BE2C (cell line): Measurements from ENCODE around the gene GHR.

Source experiments
- DNase-seq: peaks from one replicate; pipeline ENCODE4 v3.0.0-alpha.2; 2020
- H3K27me3 ChIP-seq: fragments of 250-450 bp; sonication (Bioruptor Pico); 2 replicates; pipeline ENCODE4 v1.5.1; 2020; ENCODE audit warnings: mild to moderate bottlenecking
- H3K36me3 ChIP-seq: fragments of 250-450 bp; sonication (Bioruptor Pico); 2 replicates; pipeline ENCODE4 v1.5.1; 2020; ENCODE audit warnings: mild to moderate bottlenecking
- H3K4me1 ChIP-seq: fragments of 250-450 bp; sonication (Bioruptor Pico); 2 replicates; pipeline ENCODE4 v1.5.1; 2020
- H3K4me3 ChIP-seq: 2 replicates; pipeline ENCODE4 v1.5.1; 2011; ENCODE audit warnings: low read depth, low read length
- H3K9me3 ChIP-seq: fragments of 250-450 bp; sonication (Bioruptor Pico); 2 replicates; pipeline ENCODE4 v1.5.1; 2020
- TF ChIP-seq, protein P1 (sequence below): IDR thresholded peaks from 2 replicates; pipeline ENCODE4 v1.5.1; 2012; ENCODE audit warnings: mild to moderate bottlenecking, low read depth, low read length

Gene GHR

DNA sequence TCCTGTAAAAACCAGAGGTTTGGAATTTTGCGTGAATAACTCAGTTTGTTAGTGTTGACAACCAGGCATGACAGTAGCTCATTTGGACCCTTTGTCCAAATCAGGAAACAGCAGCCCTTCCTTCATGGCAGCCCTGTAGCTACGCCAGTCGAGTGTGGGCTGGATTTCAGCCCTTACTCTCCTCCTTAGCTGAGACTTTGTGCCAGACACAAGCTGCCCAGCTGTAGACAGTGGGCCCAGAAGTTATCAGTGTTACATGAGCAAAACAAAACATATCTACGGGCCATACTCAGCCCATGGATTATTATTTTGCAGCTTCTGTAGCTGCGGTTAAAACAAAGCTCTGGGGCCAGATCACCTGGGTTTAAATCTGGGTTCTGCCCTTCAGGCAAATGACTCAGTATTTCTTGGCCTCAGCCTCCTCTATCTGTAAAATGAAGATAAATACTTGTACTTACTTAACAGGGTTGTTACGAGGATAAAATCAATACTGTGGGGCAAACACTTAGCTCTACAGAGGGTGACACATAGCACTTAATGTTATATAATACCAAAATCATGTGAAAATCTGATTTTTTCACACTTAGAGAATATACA, 76.9 kb downstream of the GHR start:
- H3K27me3 ChIP-seq, result no peaks in the 10 kb centered on the region
- H3K9me3 ChIP-seq, result no peaks in the 10 kb centered on the region
- no peak overlapping the region for H3K4me3 ChIP-seq
- H3K4me1 ChIP-seq, result no peaks in the 10 kb centered on the region
- no peaks in the 10 kb centered on the region for H3K36me3 ChIP-seq
- TF ChIP-seq, protein P1, sequence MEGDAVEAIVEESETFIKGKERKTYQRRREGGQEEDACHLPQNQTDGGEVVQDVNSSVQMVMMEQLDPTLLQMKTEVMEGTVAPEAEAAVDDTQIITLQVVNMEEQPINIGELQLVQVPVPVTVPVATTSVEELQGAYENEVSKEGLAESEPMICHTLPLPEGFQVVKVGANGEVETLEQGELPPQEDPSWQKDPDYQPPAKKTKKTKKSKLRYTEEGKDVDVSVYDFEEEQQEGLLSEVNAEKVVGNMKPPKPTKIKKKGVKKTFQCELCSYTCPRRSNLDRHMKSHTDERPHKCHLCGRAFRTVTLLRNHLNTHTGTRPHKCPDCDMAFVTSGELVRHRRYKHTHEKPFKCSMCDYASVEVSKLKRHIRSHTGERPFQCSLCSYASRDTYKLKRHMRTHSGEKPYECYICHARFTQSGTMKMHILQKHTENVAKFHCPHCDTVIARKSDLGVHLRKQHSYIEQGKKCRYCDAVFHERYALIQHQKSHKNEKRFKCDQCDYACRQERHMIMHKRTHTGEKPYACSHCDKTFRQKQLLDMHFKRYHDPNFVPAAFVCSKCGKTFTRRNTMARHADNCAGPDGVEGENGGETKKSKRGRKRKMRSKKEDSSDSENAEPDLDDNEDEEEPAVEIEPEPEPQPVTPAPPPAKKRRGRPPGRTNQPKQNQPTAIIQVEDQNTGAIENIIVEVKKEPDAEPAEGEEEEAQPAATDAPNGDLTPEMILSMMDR, result no peak
- no peak for DNase-seq

DNA sequence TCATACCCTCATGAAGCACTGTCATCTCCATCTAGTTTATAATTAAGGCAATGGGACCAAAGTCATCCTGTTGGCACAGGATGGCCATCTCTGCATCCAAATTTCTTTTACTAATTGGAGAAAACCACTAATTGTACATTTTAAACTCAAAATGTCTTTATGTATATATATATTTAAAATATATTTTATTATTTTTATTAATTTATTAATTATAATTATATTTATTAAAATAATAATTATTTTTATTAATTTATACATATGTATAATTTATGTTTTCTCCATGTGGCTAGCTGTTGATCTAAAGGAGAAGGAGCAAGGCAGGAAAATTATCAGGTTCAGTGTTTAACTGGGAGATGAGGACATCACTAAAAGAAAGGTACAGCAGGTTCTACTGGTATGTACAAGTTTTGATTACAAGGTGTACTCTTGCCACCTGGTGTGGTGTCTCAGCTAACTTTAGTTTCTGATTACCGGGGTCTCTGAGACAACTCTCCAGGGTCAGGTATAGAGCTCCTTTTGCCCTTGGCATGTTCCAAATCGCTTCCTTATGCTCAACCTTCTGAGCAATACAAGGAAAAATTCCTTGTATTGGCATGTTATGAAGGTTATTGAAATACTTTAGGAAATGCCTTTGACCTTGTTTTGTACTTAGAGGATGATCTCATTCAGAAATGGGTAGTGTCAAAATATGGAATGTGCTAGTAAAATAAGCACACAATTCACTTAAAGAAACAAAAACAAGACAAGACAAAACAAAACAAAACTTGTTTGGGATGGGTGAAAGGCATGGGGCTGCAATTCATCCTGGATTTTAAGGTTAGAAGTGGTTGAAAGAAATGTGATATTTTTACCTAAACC, 79.6 kb downstream of the GHR start:
- no peaks in the 10 kb centered on the region for H3K9me3 ChIP-seq
- no peak for DNase-seq
- no peak overlapping the region for H3K4me3 ChIP-seq
- H3K4me1 ChIP-seq, result no peaks in the 10 kb centered on the region
- no peaks in the 10 kb centered on the region for H3K36me3 ChIP-seq
- no peaks in the 10 kb centered on the region for H3K27me3 ChIP-seq
- TF ChIP-seq, protein P1, result no peak

DNA sequence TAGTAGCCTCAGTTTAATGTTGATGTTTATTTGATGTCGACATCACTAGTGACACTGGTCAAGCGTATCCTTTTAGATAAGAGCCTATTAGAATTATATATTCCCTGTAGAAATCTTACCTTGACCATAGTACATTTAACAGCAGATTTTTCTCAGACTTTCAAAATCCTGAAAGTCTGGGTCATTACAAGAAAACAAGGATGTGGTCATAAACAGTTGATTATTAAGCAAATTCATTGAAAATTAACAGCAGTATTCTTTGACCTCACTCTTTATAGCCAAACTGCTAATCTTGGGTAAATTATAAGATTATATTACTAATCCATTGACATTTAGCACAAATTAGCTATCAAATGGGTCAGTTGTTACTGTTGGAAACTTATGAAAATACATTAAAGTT, 83.4 kb downstream of the GHR start:
- no peaks in the 10 kb centered on the region for H3K27me3 ChIP-seq
- H3K4me1 ChIP-seq, result no peaks in the 10 kb centered on the region
- DNase-seq, result no peak
- H3K4me3 ChIP-seq, result no peak overlapping the region
- no peaks in the 10 kb centered on the region for H3K36me3 ChIP-seq
- TF ChIP-seq, protein P1, result no peak
- H3K9me3 ChIP-seq, result no peaks in the 10 kb centered on the region

DNA sequence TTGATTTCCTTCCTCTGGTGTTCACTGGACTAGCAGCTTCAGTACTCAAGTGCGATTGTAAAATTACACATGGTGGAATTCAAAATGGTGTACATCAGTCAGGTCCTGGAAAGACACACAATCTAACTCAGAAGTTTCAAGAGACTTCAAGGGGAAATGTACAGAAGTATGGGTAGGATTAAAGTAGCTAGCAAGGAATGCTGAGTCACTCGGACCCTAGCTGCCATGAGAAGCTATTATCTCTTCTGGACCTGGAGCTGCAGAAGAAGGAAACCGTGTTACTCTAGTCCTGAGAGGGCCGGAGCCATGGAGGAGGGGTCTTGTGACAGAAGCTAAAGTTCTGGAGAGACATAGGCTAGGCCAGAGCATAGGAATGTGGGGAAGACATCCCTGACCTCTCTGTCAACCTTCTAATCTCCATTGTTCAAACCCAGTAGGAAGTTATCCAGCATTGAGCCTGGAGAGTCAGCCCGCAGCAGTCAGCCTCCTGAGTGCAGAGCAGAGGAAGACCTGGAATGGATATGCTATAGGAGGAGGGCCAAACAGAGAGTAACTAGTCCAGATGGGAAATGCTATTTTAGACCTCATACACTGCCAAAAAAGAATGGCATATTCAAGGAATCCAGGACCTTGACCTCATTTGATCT, 84.3 kb downstream of the GHR start:
- DNase-seq, result no peak
- Histone ChIP-seq H3K4me1 (no peaks in the 10 kb centered on the region), H3K9me3 (no peaks in the 10 kb centered on the region), H3K4me3 (no peak overlapping the region), H3K36me3 (no peaks in the 10 kb centered on the region), H3K27me3 (no peaks in the 10 kb centered on the region)
- TF ChIP-seq, protein P1, result no peak

DNA sequence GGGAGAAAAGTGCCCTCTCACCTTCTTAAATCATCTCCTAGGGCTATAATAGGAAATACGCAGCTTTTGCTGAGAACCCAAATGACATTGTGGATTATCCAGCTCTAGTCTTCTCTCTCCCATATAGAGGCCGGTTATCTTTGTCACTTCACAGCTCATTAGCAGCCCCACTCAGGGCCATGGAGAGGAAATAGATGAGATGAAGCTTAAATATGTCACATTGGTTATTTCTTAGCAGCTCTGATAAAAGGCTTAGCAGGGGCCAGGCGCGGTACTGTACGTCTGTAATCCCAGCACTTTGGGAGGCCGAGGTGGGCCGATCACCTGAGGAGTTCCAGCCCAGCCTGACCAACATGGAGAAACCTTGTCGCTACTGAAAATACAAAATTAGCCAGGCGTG, 90.0 kb downstream of the GHR start:
- no peak for DNase-seq
- H3K4me3 ChIP-seq, result no peak overlapping the region
- no peaks in the 10 kb centered on the region for H3K36me3 ChIP-seq
- H3K9me3 ChIP-seq, result no peaks in the 10 kb centered on the region
- H3K4me1 ChIP-seq, result no peaks in the 10 kb centered on the region
- TF ChIP-seq, protein P1, result no peak
- H3K27me3 ChIP-seq, result no peaks in the 10 kb centered on the region

DNA sequence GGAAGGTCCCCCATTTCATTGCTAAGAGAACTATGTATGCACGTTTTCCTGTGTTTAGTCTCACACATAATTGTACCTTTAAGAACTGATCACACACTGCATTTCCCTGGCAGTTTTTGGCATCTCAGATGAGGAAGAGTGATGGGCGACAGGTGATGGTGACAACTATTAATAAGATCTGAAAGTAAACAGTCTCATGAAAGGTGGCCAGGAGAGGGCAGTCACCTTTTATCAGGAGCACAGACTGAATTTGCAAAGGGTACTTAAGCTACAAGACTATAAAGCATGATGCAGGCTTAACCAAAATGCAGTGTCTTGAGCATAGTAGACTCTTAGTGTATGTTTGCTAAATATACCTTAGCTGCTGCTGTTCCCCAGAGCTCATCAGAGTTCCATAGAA, 91.5 kb downstream of the GHR start:
- TF ChIP-seq, protein P1, result no peak
- Histone ChIP-seq H3K27me3 (no peaks in the 10 kb centered on the region), H3K4me1 (no peaks in the 10 kb centered on the region), H3K36me3 (no peaks in the 10 kb centered on the region), H3K4me3 (no peak overlapping the region), H3K9me3 (no peaks in the 10 kb centered on the region)
- DNase-seq, result no peak
